ENCODE measurements around the gene FADS2. TPM values are rescaled to one million over a fixed set of nuclear protein-coding genes. Genes with fewer than 3 reads are reported as not detected.
A peak's percentile ranks its signal among the peaks of the same experiment; 100 is the strongest.

FADS2 gene
- total and polyA plus RNA-seq, 2 of the 13 experiments (the other 11 are each of a cell fraction or from before 2014, with no cell fraction given): 90.1 to 124 TPM

- TF ChIP-seq ATF7 (IDR thresholded peaks at IDR 0.05) (no peak), ATF7 (CRISPR knock-in tag; IDR thresholded peaks at IDR 0.05) (no peak), NR2F1 (CRISPR knock-in tag; IDR thresholded peaks at IDR 0.05) (peak in 1 of 2 experiments; percentile 32; a peak in 1 of 4 replicates), NKX3-1 (CRISPR knock-in tag; IDR thresholded peaks at IDR 0.05) (0 out of 2 replicates have a peak, but pooled peaks have one; percentile 35), TERF1 (CRISPR knock-in tag; IDR thresholded peaks at IDR 0.05) (no peak), PAF1 (CRISPR knock-in tag; IDR thresholded peaks at IDR 0.05) (no peak), GLI4 (CRISPR knock-in tag; IDR thresholded peaks at IDR 0.05; ENCODE audit: borderline replicate concordance) (no peak), TOPORS (CRISPR knock-in tag; IDR thresholded peaks at IDR 0.05) (no peak), TFAP4 (IDR thresholded peaks at IDR 0.05; ENCODE audit: borderline replicate concordance, low read depth) (no peak), ZNF546 (CRISPR knock-in tag; conservative IDR thresholded peaks at IDR 0.05) (no peak), CERS6 (CRISPR knock-in tag; IDR thresholded peaks at IDR 0.05) (no peak), ZNF264 (CRISPR knock-in tag; IDR thresholded peaks at IDR 0.05) (no peak), JARID2 (CRISPR knock-in tag; IDR thresholded peaks at IDR 0.05; ENCODE audit: insufficient replicate concordance) (no peak), ASH2L (IDR thresholded peaks at IDR 0.05; ENCODE audit: insufficient read length, low read depth, low read length) (no peak), PHF21A (CRISPR knock-in tag; IDR thresholded peaks at IDR 0.05) (peak; percentile 53; the same call in 1 of the 2 replicates), ZNF713 (CRISPR knock-in tag; IDR thresholded peaks at IDR 0.05) (no peak), KMT2B (CRISPR knock-in tag; IDR thresholded peaks at IDR 0.05) (no peak), HHEX (CRISPR knock-in tag; IDR thresholded peaks at IDR 0.05) (no peak), MED13 (CRISPR knock-in tag; IDR thresholded peaks at IDR 0.05) (no peak), AGO1 (IDR thresholded peaks at IDR 0.05; ENCODE audit: low read depth, low read length, poor library complexity, severe bottlenecking) (no peak), ZNF20 (CRISPR knock-in tag; IDR thresholded peaks at IDR 0.05) (no peak), HMG20B (CRISPR knock-in tag; conservative IDR thresholded peaks at IDR 0.05) (0 out of 2 replicates have a peak, but pooled peaks have one; percentile 42)
Observed at GRCh38 chr11:61817471-61818202, 10.5 kb upstream of the FADS2 start (continued).

Data from HepG2 (cell line).